ENCODE measurements around the gene SLF1.

DNA sequence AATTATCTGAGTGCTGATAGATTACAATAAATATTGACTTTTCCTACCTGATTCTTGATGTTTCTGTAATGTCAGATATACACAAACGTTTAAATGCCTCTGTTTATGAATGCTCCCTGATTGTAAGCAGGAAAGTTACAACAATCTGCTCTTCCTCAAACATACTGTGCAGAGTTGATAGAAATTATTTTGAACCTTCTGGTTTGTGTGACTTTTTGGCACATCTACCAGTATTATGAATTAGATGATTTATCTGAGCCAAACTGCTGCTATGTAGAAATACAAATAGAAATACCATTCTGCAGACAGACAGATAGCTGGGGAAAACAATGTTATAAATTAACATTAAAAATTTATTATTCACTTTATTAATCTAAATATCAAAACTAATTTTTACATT is 113.0 kb downstream of the SLF1 start:
- TF ChIP-seq, protein P1, sequence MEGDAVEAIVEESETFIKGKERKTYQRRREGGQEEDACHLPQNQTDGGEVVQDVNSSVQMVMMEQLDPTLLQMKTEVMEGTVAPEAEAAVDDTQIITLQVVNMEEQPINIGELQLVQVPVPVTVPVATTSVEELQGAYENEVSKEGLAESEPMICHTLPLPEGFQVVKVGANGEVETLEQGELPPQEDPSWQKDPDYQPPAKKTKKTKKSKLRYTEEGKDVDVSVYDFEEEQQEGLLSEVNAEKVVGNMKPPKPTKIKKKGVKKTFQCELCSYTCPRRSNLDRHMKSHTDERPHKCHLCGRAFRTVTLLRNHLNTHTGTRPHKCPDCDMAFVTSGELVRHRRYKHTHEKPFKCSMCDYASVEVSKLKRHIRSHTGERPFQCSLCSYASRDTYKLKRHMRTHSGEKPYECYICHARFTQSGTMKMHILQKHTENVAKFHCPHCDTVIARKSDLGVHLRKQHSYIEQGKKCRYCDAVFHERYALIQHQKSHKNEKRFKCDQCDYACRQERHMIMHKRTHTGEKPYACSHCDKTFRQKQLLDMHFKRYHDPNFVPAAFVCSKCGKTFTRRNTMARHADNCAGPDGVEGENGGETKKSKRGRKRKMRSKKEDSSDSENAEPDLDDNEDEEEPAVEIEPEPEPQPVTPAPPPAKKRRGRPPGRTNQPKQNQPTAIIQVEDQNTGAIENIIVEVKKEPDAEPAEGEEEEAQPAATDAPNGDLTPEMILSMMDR (IDR thresholded peaks at IDR 0.05; ENCODE audit: low read depth, low read length, poor library complexity, severe bottlenecking): no peak
- TF ChIP-seq EZH2phosphoT487 (IDR thresholded peaks at IDR 0.05; ENCODE audit: borderline replicate concordance, low read length): no peak

All from DOHH2 (cell line).